GM06990 (cell line): ENCODE measurements around the gene CYP2B6.

Experiments
- DNase-seq: peaks from one replicate; pipeline ENCODE4 v3.0.0-alpha.2; 2011; ENCODE audit not compliant: insufficient read length; ENCODE audit errors: extremely low read depth
- H3K27me3 ChIP-seq: replicated peaks from 2 replicates; pipeline ENCODE4 v1.6.0; 2011; ENCODE audit warnings: low read length; ENCODE audit not compliant: control insufficient read depth, insufficient read depth
- H3K36me3 ChIP-seq: 2 replicates; pipeline ENCODE4 v1.5.1; 2011; ENCODE audit warnings: low read length; ENCODE audit not compliant: control insufficient read depth, insufficient read depth
- H3K4me3 ChIP-seq: replicated peaks from 2 replicates; pipeline ENCODE4 v1.5.1; 2011; ENCODE audit warnings: low read depth, mild to moderate bottlenecking, control low read depth, low read length
- CTCF ChIP-seq: IDR thresholded peaks from 2 replicates; pipeline ENCODE4 v1.5.1; 2011; ENCODE audit warnings: low read length, control low read depth, mild to moderate bottlenecking, inconsistent platforms; ENCODE audit not compliant: insufficient read depth, poor library complexity, severe bottlenecking

Gene CYP2B6

GRCh38 chr19:40948580-40949299, 42.3 kb upstream of the CYP2B6 start:
- no peak for DNase-seq
- Histone ChIP-seq H3K36me3 (no peaks in the 10 kb centered on the region), H3K4me3 (no peak overlapping the region), H3K27me3 (no peaks in the 10 kb centered on the region)
- no peak for TF ChIP-seq CTCF

- no peak for TF ChIP-seq CTCF
- H3K4me3 ChIP-seq = no peak overlapping the region
- H3K27me3 ChIP-seq = no peaks in the 10 kb centered on the region
- DNase-seq = no peak
- no peaks in the 10 kb centered on the region for H3K36me3 ChIP-seq
Observed at GRCh38 chr19:40954573-40954972, 36.5 kb upstream of the CYP2B6 start.

- TF ChIP-seq CTCF = no peak
- no peak for DNase-seq
- Histone ChIP-seq H3K27me3 (peaks cover 3% of the 10 kb centered on the region; the same call in 1 of the 2 replicates), H3K4me3 (no peak overlapping the region), H3K36me3 (no peaks in the 10 kb centered on the region)
Observed at GRCh38 chr19:40959338-40959737, 31.7 kb upstream of the CYP2B6 start.

GRCh38 chr19:40960062-40960685, 30.9 kb upstream of the CYP2B6 start:
- H3K4me3 ChIP-seq = no peak overlapping the region
- TF ChIP-seq CTCF = no peak
- H3K36me3 ChIP-seq = no peaks in the 10 kb centered on the region
- peaks cover 3% of the 10 kb centered on the region; the same call in 1 of the 2 replicates for H3K27me3 ChIP-seq
- no peak for DNase-seq

GRCh38 chr19:40960780-40961179, 30.3 kb upstream of the CYP2B6 start:
- no peak for TF ChIP-seq CTCF
- no peaks in the 10 kb centered on the region for H3K36me3 ChIP-seq
- no peak for DNase-seq
- peaks cover 3% of the 10 kb centered on the region; the same call in 1 of the 2 replicates for H3K27me3 ChIP-seq
- H3K4me3 ChIP-seq = no peak overlapping the region
